CD4-positive, CD25-positive, alpha-beta regulatory T cell (primary cell): ENCODE results near the gene CASTOR1. TPM values are rescaled to one million over a fixed set of nuclear protein-coding genes. Genes with fewer than 3 reads are reported as not detected.

Source experiments
- ATAC-seq, 2 donors: fragments of 150-1000 bp; cut with Tn5 transposase; one replicate each; pipeline ENCODE4 v1.10.0; 2021; ENCODE audit warnings: low read depth in 2 of 2, moderate number of reproducible peaks in 2 of 2, moderate library complexity in 1 of 2
- DNase-seq, 3 donors: peaks; one replicate each; pipeline versions ENCODE4 v3.0.0 to v3.0.0-alpha.2; 2012 to 2022; ENCODE audit warnings: mixed read lengths in 1 of 3
- H3K27ac ChIP-seq: one replicate; pipeline ENCODE4 v1.7.0; 2013; ENCODE audit warnings: mild to moderate bottlenecking, low read length; ENCODE audit not compliant: insufficient read depth, poor library complexity, severe bottlenecking
- H3K27me3 ChIP-seq: one replicate; pipeline ENCODE4 v1.7.0; 2013; ENCODE audit warnings: low read length; ENCODE audit not compliant: control insufficient read depth, insufficient read depth
- H3K36me3 ChIP-seq: one replicate; pipeline ENCODE4 v1.7.0; 2013; ENCODE audit warnings: mild to moderate bottlenecking, low read length, moderate library complexity; ENCODE audit not compliant: control insufficient read depth, insufficient read depth
- H3K4me1 ChIP-seq: 2 replicates; pipeline ENCODE4 v1.7.0; 2013; ENCODE audit warnings: mild to moderate bottlenecking, low read length; ENCODE audit not compliant: insufficient read depth, control insufficient read depth, poor library complexity, severe bottlenecking
- H3K4me3 ChIP-seq: one replicate; pipeline ENCODE4 v1.7.0; 2013; ENCODE audit warnings: low read depth, mild to moderate bottlenecking, low read length, moderate library complexity
- H3K9me3 ChIP-seq, 2 experiments: 1 replicate in 1 of 2; 2 replicates in 1 of 2; pipeline ENCODE4 v1.7.0; 2013; ENCODE audit warnings: low read length in 2 of 2, mild to moderate bottlenecking in 1 of 2, moderate library complexity in 1 of 2; ENCODE audit not compliant: control insufficient read depth in 2 of 2
- H3K27ac Mint-ChIP-seq, 3 donors: one replicate each; pipeline ENCODE4 v1.8.0; 2020 to 2022; ENCODE audit warnings: mild to moderate bottlenecking in 3 of 3, mixed read lengths in 3 of 3, moderate library complexity in 2 of 3
- H3K27me3 Mint-ChIP-seq: one replicate; pipeline ENCODE4 v1.8.0; 2022; ENCODE audit warnings: mild to moderate bottlenecking, mixed read lengths
- H3K36me3 Mint-ChIP-seq: one replicate; pipeline ENCODE4 v1.8.0; 2020; ENCODE audit warnings: mixed read lengths
- H3K4me1 Mint-ChIP-seq, 4 donors: one replicate each; pipeline ENCODE4 v1.8.0; 2020 to 2022; ENCODE audit warnings: mixed read lengths in 4 of 4, mild to moderate bottlenecking in 1 of 4
- H3K4me3 Mint-ChIP-seq, 4 donors: one replicate each; pipeline ENCODE4 v1.8.0; 2020 to 2022; ENCODE audit warnings: mild to moderate bottlenecking in 4 of 4, mixed read lengths in 4 of 4, moderate library complexity in 3 of 4
- H3K9me3 Mint-ChIP-seq, 7 donors: one replicate each; pipeline ENCODE4 v1.8.0; 2020 to 2022; ENCODE audit warnings: mixed read lengths in 7 of 7, mild to moderate bottlenecking in 3 of 7, moderate library complexity in 2 of 7
- polyA plus RNA-seq, 4 donors: library from polyadenylated mRNA; unstranded; fragments of 300-500 nt; fragmentation: Illumina TruSeq; gene quantifications; one replicate each; pipeline ENCODE4 v1.2.3, GENCODE V29; 2021
- total RNA-seq: library from RNA; stranded (reverse); gene quantifications from one replicate; pipeline ENCODE4 v1.2.3, GENCODE V29; 2022

The CASTOR1 gene
- total and polyA plus RNA-seq, 5 donors from 2014 or later, result 10.9 to 18.7 (median 12.1) TPM

- Mint-ChIP-seq H3K27me3 (no peaks in the 10 kb centered on the region), H3K4me1 (peaks cover 0 to 48% (median 17%) of the 10 kb centered on the region in 4 donors), H3K27ac (peak overlapping the region in 1 of 3 donors; percentile 76), H3K4me3 (no peak overlapping the region), H3K36me3 (no peaks in the 10 kb centered on the region), H3K9me3 (no peaks in the 10 kb centered on the region)
- no peak for ATAC-seq
- H3K9me3 ChIP-seq, result no peaks in the 10 kb centered on the region
- peaks cover 33% of the 10 kb centered on the region for H3K4me1 ChIP-seq
- no peak for DNase-seq
- no peak overlapping the region for H3K27ac ChIP-seq
- no peaks in the 10 kb centered on the region for H3K36me3 ChIP-seq
- no peaks in the 10 kb centered on the region for H3K27me3 ChIP-seq
- no peak overlapping the region for H3K4me3 ChIP-seq
Measured at GRCh38 chr22:30279046-30279788, 10.1 kb downstream of the CASTOR1 start.

- Histone ChIP-seq H3K27me3 (no peaks in the 10 kb centered on the region), H3K4me1 (peaks cover 27% of the 10 kb centered on the region), H3K36me3 (no peaks in the 10 kb centered on the region), H3K27ac (no peak overlapping the region), H3K4me3 (no peak overlapping the region), H3K9me3 (no peaks in the 10 kb centered on the region)
- Mint-ChIP-seq H3K4me1 (peaks cover 0 to 51% (median 22%) of the 10 kb centered on the region in 4 donors), H3K4me3 (peak overlapping the region in 1 of 4 donors; percentile 66), H3K27me3 (no peaks in the 10 kb centered on the region), H3K27ac (peak overlapping the region in 1 of 3 donors; percentile 81), H3K9me3 (no peaks in the 10 kb centered on the region), H3K36me3 (no peaks in the 10 kb centered on the region)
- no peak for ATAC-seq
- DNase-seq, result no peak
Measured at GRCh38 chr22:30277547-30278344, 11.6 kb downstream of the CASTOR1 start.

GRCh38 chr22:30276039-30276438 lies 13.3 kb downstream of the CASTOR1 start:
- Mint-ChIP-seq H3K36me3 (no peaks in the 10 kb centered on the region), H3K4me1 (peaks cover 0 to 49% (median 22%) of the 10 kb centered on the region in 4 donors), H3K27ac (peak overlapping the region in 2 of 3 donors; percentile 73 to 92), H3K9me3 (no peaks in the 10 kb centered on the region), H3K27me3 (no peaks in the 10 kb centered on the region), H3K4me3 (peak overlapping the region; percentile 21 to 83 (median 74))
- peak; percentile 16 to 30 for ATAC-seq
- peaks cover 24% of the 10 kb centered on the region for H3K4me1 ChIP-seq
- H3K36me3 ChIP-seq, result peaks cover 2% of the 10 kb centered on the region
- H3K27me3 ChIP-seq, result no peaks in the 10 kb centered on the region
- peak overlapping the region; percentile 45 for H3K4me3 ChIP-seq
- no peak overlapping the region for H3K27ac ChIP-seq
- H3K9me3 ChIP-seq, result no peaks in the 10 kb centered on the region
- DNase-seq, result no peak

GRCh38 chr22:30275625-30276024 lies 13.7 kb downstream of the CASTOR1 start:
- Mint-ChIP-seq H3K27ac (peak overlapping the region in 2 of 3 donors; percentile 73 to 92), H3K4me1 (peaks cover 0 to 49% (median 22%) of the 10 kb centered on the region in 4 donors), H3K9me3 (no peaks in the 10 kb centered on the region), H3K27me3 (no peaks in the 10 kb centered on the region), H3K4me3 (peak overlapping the region; percentile 21 to 83 (median 74)), H3K36me3 (no peaks in the 10 kb centered on the region)
- ATAC-seq (peak; percentile 43 to 44), DNase-seq (peak in 2 of 3 donors; percentile 34 to 62)
- Histone ChIP-seq H3K4me3 (peak overlapping the region; percentile 45), H3K27me3 (no peaks in the 10 kb centered on the region), H3K9me3 (no peaks in the 10 kb centered on the region), H3K27ac (no peak overlapping the region), H3K4me1 (peaks cover 24% of the 10 kb centered on the region), H3K36me3 (peaks cover 5% of the 10 kb centered on the region)

GRCh38 chr22:30274437-30274812 lies 14.9 kb downstream of the CASTOR1 start:
- no peaks in the 10 kb centered on the region for H3K36me3 Mint-ChIP-seq
- no peaks in the 10 kb centered on the region for H3K27me3 Mint-ChIP-seq
- no peaks in the 10 kb centered on the region for H3K9me3 Mint-ChIP-seq
- peak overlapping the region in 1 of 4 donors; percentile 47 for H3K4me3 Mint-ChIP-seq
- H3K4me1 Mint-ChIP-seq, result peaks cover 0 to 48% (median 23%) of the 10 kb centered on the region in 4 donors
- no peak overlapping the region for H3K4me3 ChIP-seq
- DNase-seq, result no peak
- peak overlapping the region; percentile 48 to 73 (median 65) for H3K27ac Mint-ChIP-seq
- no peaks in the 10 kb centered on the region for H3K9me3 ChIP-seq
- H3K27me3 ChIP-seq, result no peaks in the 10 kb centered on the region
- H3K36me3 ChIP-seq, result peaks cover 5% of the 10 kb centered on the region
- no peak for ATAC-seq
- peaks cover 21% of the 10 kb centered on the region for H3K4me1 ChIP-seq
- no peak overlapping the region for H3K27ac ChIP-seq

- Histone ChIP-seq H3K27ac (no peak overlapping the region), H3K9me3 (no peaks in the 10 kb centered on the region), H3K4me3 (no peak overlapping the region), H3K36me3 (peaks cover 5% of the 10 kb centered on the region), H3K27me3 (no peaks in the 10 kb centered on the region), H3K4me1 (peaks cover 19% of the 10 kb centered on the region)
- Mint-ChIP-seq H3K9me3 (no peaks in the 10 kb centered on the region), H3K36me3 (no peaks in the 10 kb centered on the region), H3K4me1 (peaks cover 2 to 46% (median 21%) of the 10 kb centered on the region in 4 donors), H3K27ac (peak overlapping the region in 2 of 3 donors; percentile 48 to 58), H3K4me3 (peak overlapping the region in 2 of 4 donors; percentile 46 to 47), H3K27me3 (no peaks in the 10 kb centered on the region)
- no peak for DNase-seq
- no peak for ATAC-seq
Measured at GRCh38 chr22:30273711-30274436, 15.4 kb downstream of the CASTOR1 start.

- Histone ChIP-seq H3K27me3 (no peaks in the 10 kb centered on the region), H3K4me3 (no peak overlapping the region), H3K9me3 (no peaks in the 10 kb centered on the region), H3K27ac (no peak overlapping the region), H3K4me1 (peaks cover 22% of the 10 kb centered on the region), H3K36me3 (peaks cover 5% of the 10 kb centered on the region)
- DNase-seq (no peak), ATAC-seq (no peak)
- Mint-ChIP-seq H3K4me1 (peaks cover 8 to 49% (median 26%) of the 10 kb centered on the region in 4 donors), H3K27me3 (peaks cover 5% of the 10 kb centered on the region), H3K27ac (peak overlapping the region in 2 of 3 donors; percentile 52 to 58), H3K9me3 (no peaks in the 10 kb centered on the region), H3K4me3 (no peak overlapping the region), H3K36me3 (peaks cover 3% of the 10 kb centered on the region)
Measured at GRCh38 chr22:30272781-30273601, 16.3 kb downstream of the CASTOR1 start.
